ENCODE data around the gene BOLA3.

The BOLA3 gene

GRCh38 chr2:74181739-74182138 lies 34.0 kb upstream of the BOLA3 start:
- Histone ChIP-seq H3K9me3 (ENCODE audit: control insufficient read depth in 5 of 5, low read length in 5 of 5) (no peaks in the 10 kb centered on the region), H3K9ac (ENCODE audit: low read length in 5 of 5) (peak overlapping the region in 1 of 5 donors; percentile 17), H3K27ac (ENCODE audit: low read depth, low read length) (no peak overlapping the region), H3K4me1 (ENCODE audit: control insufficient read depth in 5 of 5, insufficient read depth in 5 of 5, low read length in 5 of 5) (peaks cover 4 to 22% (median 20%) of the 10 kb centered on the region in 5 donors), H3K4me3 (ENCODE audit: low read depth in 1 of 5, low read length in 5 of 5) (no peak overlapping the region), H3K36me3 (ENCODE audit: control insufficient read depth in 5 of 5, insufficient read depth in 5 of 5, low read length in 5 of 5) (no peaks in the 10 kb centered on the region), H3K27me3 (ENCODE audit: control insufficient read depth in 5 of 5, insufficient read depth in 4 of 5, low read length in 5 of 5) (no peaks in the 10 kb centered on the region)

- peak overlapping the region in 1 of 5 donors; percentile 92 for H3K9ac ChIP-seq (ENCODE audit: low read length in 5 of 5)
- H3K27ac ChIP-seq (ENCODE audit: low read depth, low read length), result no peak overlapping the region
- H3K9me3 ChIP-seq (ENCODE audit: control insufficient read depth in 5 of 5, low read length in 5 of 5), result no peaks in the 10 kb centered on the region
- no peaks in the 10 kb centered on the region for H3K27me3 ChIP-seq (ENCODE audit: control insufficient read depth in 5 of 5, insufficient read depth in 4 of 5, low read length in 5 of 5)
- no peaks in the 10 kb centered on the region for H3K36me3 ChIP-seq (ENCODE audit: control insufficient read depth in 5 of 5, insufficient read depth in 5 of 5, low read length in 5 of 5)
- H3K4me1 ChIP-seq (ENCODE audit: control insufficient read depth in 5 of 5, insufficient read depth in 5 of 5, low read length in 5 of 5), result peaks cover 5 to 28% (median 24%) of the 10 kb centered on the region in 5 donors
- H3K4me3 ChIP-seq (ENCODE audit: low read depth in 1 of 5, low read length in 5 of 5), result peak overlapping the region; percentile 67 to 90 (median 82)
These were observed 31.6 kb upstream of the BOLA3 start for GRCh38 chr2:74179063-74179865.

GRCh38 chr2:74178211-74179062 lies 30.7 kb upstream of the BOLA3 start, which contains the start of gene MOB1A:
Gene MOB1A, minus strand, starts transcription at chr2:74178879. Its CDS starts 205 bp downstream, at chr2:74178674.
- Histone ChIP-seq H3K4me1 (ENCODE audit: control insufficient read depth in 5 of 5, insufficient read depth in 5 of 5, low read length in 5 of 5) (peaks cover 5 to 28% (median 24%) of the 10 kb centered on the region in 5 donors), H3K27me3 (ENCODE audit: control insufficient read depth in 5 of 5, insufficient read depth in 4 of 5, low read length in 5 of 5) (no peaks in the 10 kb centered on the region), H3K4me3 (ENCODE audit: low read depth in 1 of 5, low read length in 5 of 5) (peak within 1 kb of the TSS; percentile 82 to 90 (median 89)), H3K36me3 (ENCODE audit: control insufficient read depth in 5 of 5, insufficient read depth in 5 of 5, low read length in 5 of 5) (no peaks in the 10 kb centered on the region), H3K9ac (ENCODE audit: low read length in 5 of 5) (peak within 1 kb of the TSS; percentile 73 to 96 (median 88)), H3K9me3 (ENCODE audit: control insufficient read depth in 5 of 5, low read length in 5 of 5) (no peaks in the 10 kb centered on the region), H3K27ac (ENCODE audit: low read depth, low read length) (peak within 1 kb of the TSS; percentile 92)

- Histone ChIP-seq H3K9me3 (ENCODE audit: control insufficient read depth in 5 of 5, low read length in 5 of 5) (no peaks in the 10 kb centered on the region), H3K27ac (ENCODE audit: low read depth, low read length) (peak overlapping the region; percentile 92), H3K9ac (ENCODE audit: low read length in 5 of 5) (peak overlapping the region; percentile 73 to 96 (median 88)), H3K27me3 (ENCODE audit: control insufficient read depth in 5 of 5, insufficient read depth in 4 of 5, low read length in 5 of 5) (no peaks in the 10 kb centered on the region), H3K4me1 (ENCODE audit: control insufficient read depth in 5 of 5, insufficient read depth in 5 of 5, low read length in 5 of 5) (peaks cover 5 to 28% (median 24%) of the 10 kb centered on the region in 5 donors), H3K4me3 (ENCODE audit: low read depth in 1 of 5, low read length in 5 of 5) (peak overlapping the region; percentile 82 to 90 (median 89)), H3K36me3 (ENCODE audit: control insufficient read depth in 5 of 5, insufficient read depth in 5 of 5, low read length in 5 of 5) (no peaks in the 10 kb centered on the region)
These were observed 30.0 kb upstream of the BOLA3 start for GRCh38 chr2:74177696-74178095.

DNA sequence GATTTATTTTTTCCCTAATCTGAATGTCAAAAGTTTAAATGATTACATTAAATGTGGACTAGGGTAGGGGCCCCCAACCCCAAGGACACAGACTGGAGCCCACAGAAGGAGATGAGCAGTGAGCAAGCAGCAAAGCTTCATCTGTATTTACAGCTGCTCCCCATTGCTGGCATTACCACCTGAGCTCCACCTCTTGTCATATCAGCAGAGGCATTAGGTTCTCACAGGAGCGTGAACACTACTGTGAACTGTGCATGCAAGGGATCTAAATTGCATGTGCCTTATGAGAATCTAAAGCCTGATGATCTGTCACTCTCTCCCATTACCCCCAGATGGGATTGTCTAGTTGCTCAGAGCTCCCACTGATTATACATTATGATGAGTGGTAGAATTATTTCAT lies 27.2 kb upstream of the BOLA3 start:
- Histone ChIP-seq H3K4me1 (ENCODE audit: control insufficient read depth in 5 of 5, insufficient read depth in 5 of 5, low read length in 5 of 5) (peaks cover 5 to 28% (median 24%) of the 10 kb centered on the region in 5 donors), H3K27ac (ENCODE audit: low read depth, low read length) (no peak overlapping the region), H3K36me3 (ENCODE audit: control insufficient read depth in 5 of 5, insufficient read depth in 5 of 5, low read length in 5 of 5) (peaks cover 6 to 17% (median 9%) of the 10 kb centered on the region in 5 donors), H3K27me3 (ENCODE audit: control insufficient read depth in 5 of 5, insufficient read depth in 4 of 5, low read length in 5 of 5) (no peaks in the 10 kb centered on the region), H3K9me3 (ENCODE audit: control insufficient read depth in 5 of 5, low read length in 5 of 5) (no peaks in the 10 kb centered on the region), H3K9ac (ENCODE audit: low read length in 5 of 5) (no peak overlapping the region), H3K4me3 (ENCODE audit: low read depth in 1 of 5, low read length in 5 of 5) (no peak overlapping the region)

DNA sequence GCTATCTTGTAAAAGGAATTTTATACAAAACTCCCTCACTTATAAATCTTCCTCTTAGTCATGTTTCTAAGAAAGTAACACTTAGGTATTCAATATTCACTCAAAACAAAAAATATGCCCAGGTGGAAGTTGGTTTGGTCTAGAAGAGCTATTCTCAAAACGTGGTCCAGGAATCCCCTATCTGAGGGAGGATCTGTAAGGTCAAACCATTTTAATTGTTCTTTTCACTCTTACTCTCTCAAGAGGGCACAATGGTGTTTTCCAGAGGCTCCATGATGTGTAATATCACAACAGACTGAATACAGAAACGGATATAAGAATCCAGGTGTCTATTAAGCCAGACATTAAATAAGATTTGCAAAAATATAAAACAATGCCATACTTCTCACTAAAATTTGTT lies 21.0 kb upstream of the BOLA3 start:
- Histone ChIP-seq H3K4me1 (ENCODE audit: control insufficient read depth in 5 of 5, insufficient read depth in 5 of 5, low read length in 5 of 5) (no peaks in the 10 kb centered on the region), H3K9ac (ENCODE audit: low read length in 5 of 5) (no peak overlapping the region), H3K27me3 (ENCODE audit: control insufficient read depth in 5 of 5, insufficient read depth in 4 of 5, low read length in 5 of 5) (no peaks in the 10 kb centered on the region), H3K4me3 (ENCODE audit: low read depth in 1 of 5, low read length in 5 of 5) (no peak overlapping the region), H3K9me3 (ENCODE audit: control insufficient read depth in 5 of 5, low read length in 5 of 5) (peaks cover 0 to 2% (median 0%) of the 10 kb centered on the region in 5 donors), H3K27ac (ENCODE audit: low read depth, low read length) (no peak overlapping the region), H3K36me3 (ENCODE audit: control insufficient read depth in 5 of 5, insufficient read depth in 5 of 5, low read length in 5 of 5) (peaks cover 26 to 70% (median 54%) of the 10 kb centered on the region in 5 donors)

DNA sequence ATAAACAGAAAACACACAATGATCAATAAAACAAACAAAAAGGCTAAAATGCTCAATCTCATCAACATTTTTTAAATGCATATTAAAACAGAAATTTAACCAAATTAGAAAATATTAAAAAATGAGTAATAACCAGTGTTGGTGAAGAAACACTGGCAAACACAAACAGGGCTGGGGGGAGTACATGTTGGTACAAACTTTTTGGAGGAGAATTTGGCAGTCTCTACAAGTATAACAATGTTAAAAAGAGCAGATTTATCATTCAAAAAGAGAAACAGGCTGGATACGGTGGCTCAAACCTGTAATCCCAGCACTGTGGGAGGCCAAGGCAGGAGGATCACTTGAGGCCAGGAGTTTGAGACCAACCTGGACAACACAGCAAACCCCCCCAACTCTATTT lies 17.0 kb upstream of the BOLA3 start:
- Histone ChIP-seq H3K27me3 (ENCODE audit: control insufficient read depth in 5 of 5, insufficient read depth in 4 of 5, low read length in 5 of 5) (no peaks in the 10 kb centered on the region), H3K4me1 (ENCODE audit: control insufficient read depth in 5 of 5, insufficient read depth in 5 of 5, low read length in 5 of 5) (no peaks in the 10 kb centered on the region), H3K9me3 (ENCODE audit: control insufficient read depth in 5 of 5, low read length in 5 of 5) (peaks cover 0 to 2% (median 0%) of the 10 kb centered on the region in 5 donors), H3K4me3 (ENCODE audit: low read depth in 1 of 5, low read length in 5 of 5) (no peak overlapping the region), H3K36me3 (ENCODE audit: control insufficient read depth in 5 of 5, insufficient read depth in 5 of 5, low read length in 5 of 5) (peaks cover 27 to 83% (median 63%) of the 10 kb centered on the region in 5 donors), H3K27ac (ENCODE audit: low read depth, low read length) (no peak overlapping the region), H3K9ac (ENCODE audit: low read length in 5 of 5) (no peak overlapping the region)

GRCh38 chr2:74162951-74163350 lies 15.2 kb upstream of the BOLA3 start:
- no peak overlapping the region for H3K27ac ChIP-seq (ENCODE audit: low read depth, low read length)
- peaks cover 0 to 2% (median 0%) of the 10 kb centered on the region in 5 donors for H3K9me3 ChIP-seq (ENCODE audit: control insufficient read depth in 5 of 5, low read length in 5 of 5)
- H3K27me3 ChIP-seq (ENCODE audit: control insufficient read depth in 5 of 5, insufficient read depth in 4 of 5, low read length in 5 of 5), result no peaks in the 10 kb centered on the region
- no peaks in the 10 kb centered on the region for H3K4me1 ChIP-seq (ENCODE audit: control insufficient read depth in 5 of 5, insufficient read depth in 5 of 5, low read length in 5 of 5)
- peaks cover 26 to 83% (median 64%) of the 10 kb centered on the region in 5 donors for H3K36me3 ChIP-seq (ENCODE audit: control insufficient read depth in 5 of 5, insufficient read depth in 5 of 5, low read length in 5 of 5)
- no peak overlapping the region for H3K4me3 ChIP-seq (ENCODE audit: low read depth in 1 of 5, low read length in 5 of 5)
- H3K9ac ChIP-seq (ENCODE audit: low read length in 5 of 5), result no peak overlapping the region

- H3K9me3 ChIP-seq (ENCODE audit: control insufficient read depth in 5 of 5, low read length in 5 of 5), result no peaks in the 10 kb centered on the region
- no peak overlapping the region for H3K9ac ChIP-seq (ENCODE audit: low read length in 5 of 5)
- H3K4me3 ChIP-seq (ENCODE audit: low read depth in 1 of 5, low read length in 5 of 5), result no peak overlapping the region
- no peaks in the 10 kb centered on the region for H3K27me3 ChIP-seq (ENCODE audit: control insufficient read depth in 5 of 5, insufficient read depth in 4 of 5, low read length in 5 of 5)
- no peak overlapping the region for H3K27ac ChIP-seq (ENCODE audit: low read depth, low read length)
- no peaks in the 10 kb centered on the region for H3K4me1 ChIP-seq (ENCODE audit: control insufficient read depth in 5 of 5, insufficient read depth in 5 of 5, low read length in 5 of 5)
- H3K36me3 ChIP-seq (ENCODE audit: control insufficient read depth in 5 of 5, insufficient read depth in 5 of 5, low read length in 5 of 5), result peaks cover 32 to 69% (median 50%) of the 10 kb centered on the region in 5 donors
These were observed 8.1 kb upstream of the BOLA3 start for GRCh38 chr2:74155830-74156229.
